GM21825 (cell line): ENCODE data around the gene BCAT1.
"Not testable (repeated sequence)": the region's sequence is repeated elsewhere in the genome, so short reads cannot be mapped to it uniquely, and the experiment has no call there.

Experiments
- ATAC-seq: cut with Tn5 transposase; IDR thresholded peaks from one replicate; pipeline ENCODE4 v1.9.1; 2021; ENCODE audit warnings: mild to moderate bottlenecking, moderate library complexity; ENCODE audit not compliant: unreplicated experiment

Gene BCAT1

DNA sequence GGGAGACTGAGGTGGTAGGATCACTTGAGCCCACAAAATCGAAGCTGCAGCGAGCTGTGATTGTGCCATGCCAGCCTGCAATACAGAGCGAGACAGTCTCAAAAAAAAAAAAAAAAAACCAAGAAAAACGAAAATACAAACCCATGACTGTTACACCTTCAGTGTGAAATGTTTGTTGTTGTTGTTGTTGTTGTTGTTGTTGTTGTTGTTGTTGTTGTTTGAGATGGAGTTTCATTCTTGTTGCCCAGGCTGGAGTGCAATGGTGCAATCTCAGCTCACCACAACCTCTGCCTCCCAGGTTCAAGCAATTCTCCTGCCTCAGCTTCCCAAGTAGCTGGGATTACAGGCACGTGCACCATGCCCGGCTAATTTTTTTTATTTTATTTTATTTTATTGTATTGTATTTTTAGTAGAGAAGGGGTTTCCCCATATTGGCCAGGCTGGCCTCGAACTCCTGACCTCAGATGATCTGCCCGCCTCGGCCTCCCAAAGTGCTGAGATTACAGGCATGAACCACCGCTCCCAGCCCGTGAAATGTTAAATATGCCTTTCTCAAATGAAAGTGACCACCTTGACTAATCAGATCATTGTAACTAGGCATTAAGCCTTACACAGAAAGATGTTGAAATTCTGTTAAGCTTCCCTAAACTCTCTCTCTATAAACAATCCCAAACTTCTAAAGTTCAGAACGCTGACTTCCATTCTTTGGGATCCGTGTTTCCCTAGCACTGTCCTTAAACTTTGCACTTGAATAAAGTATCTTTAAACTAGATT lies 20.2 kb downstream of the BCAT1 start:
- ATAC-seq = not testable (repeated sequence)

DNA sequence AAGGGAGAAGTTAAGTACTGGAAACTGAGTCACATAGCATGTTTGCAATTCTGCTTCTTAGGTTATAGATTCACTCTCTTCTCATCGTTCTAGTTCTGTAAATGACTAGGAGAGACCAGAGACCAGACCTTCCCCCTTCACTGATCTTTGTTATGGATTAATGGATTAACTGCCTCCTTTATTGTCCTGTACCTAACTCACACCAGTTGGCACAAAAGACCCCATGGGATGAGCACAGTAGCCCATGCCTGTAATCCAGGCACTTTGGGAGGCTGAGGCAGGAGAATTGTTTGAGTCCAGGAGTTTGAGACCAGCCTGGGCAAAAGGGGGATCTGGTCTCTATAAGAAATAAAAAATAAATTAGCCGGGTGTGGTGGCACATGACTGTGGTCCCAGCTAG lies 20.8 kb downstream of the BCAT1 start:
- no peak for ATAC-seq

DNA sequence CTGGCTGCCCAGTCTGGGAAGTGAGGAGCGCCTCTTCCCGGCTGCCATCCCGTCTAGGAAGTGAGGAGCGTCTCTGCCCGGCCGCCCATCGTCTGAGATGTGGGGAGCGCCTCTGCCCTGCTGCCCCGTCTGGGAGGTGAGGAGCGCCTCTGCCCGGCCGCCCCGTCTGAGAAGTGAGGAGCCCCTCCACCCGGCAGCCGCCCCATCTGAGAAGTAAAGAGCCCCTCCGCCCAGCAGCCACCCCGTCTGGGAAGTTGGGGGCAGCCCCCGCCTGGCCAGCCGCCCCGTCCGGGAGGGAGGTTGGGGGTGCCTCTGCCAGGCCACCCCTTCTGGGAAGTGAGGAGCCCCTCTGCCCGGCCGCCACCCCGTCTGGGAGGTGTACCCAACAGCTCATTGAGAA lies 22.8 kb downstream of the BCAT1 start:
- not testable (repeated sequence) for ATAC-seq

GRCh38 chr12:24922090-24922489 lies 26.8 kb downstream of the BCAT1 start:
- no peak for ATAC-seq

- no peak for ATAC-seq
Measured at GRCh38 chr12:24921251-24922038, 27.5 kb downstream of the BCAT1 start.

DNA sequence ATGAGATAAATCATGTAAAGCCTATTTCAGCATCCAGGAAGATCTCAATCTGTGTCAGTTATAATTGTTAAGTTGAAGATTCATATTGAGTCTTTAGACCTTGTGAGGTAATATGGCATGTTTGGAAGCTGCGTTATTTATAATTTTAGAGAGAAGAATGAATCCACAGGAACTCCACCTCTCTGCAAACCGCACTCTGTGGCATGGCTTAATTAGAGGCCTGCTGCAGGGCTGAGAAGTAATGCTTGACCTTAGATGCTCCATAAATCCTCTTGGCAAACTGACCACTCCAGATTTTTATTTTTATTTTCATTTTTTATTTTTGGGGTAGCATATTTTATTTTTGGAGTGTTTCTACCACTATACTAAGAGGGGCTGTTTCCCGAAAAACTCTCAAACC lies 28.8 kb downstream of the BCAT1 start:
- ATAC-seq = no peak

GRCh38 chr12:24919346-24920001 lies 29.4 kb downstream of the BCAT1 start:
- no peak for ATAC-seq

- no peak for ATAC-seq
Measured at GRCh38 chr12:24918596-24918995, 30.3 kb downstream of the BCAT1 start.

DNA sequence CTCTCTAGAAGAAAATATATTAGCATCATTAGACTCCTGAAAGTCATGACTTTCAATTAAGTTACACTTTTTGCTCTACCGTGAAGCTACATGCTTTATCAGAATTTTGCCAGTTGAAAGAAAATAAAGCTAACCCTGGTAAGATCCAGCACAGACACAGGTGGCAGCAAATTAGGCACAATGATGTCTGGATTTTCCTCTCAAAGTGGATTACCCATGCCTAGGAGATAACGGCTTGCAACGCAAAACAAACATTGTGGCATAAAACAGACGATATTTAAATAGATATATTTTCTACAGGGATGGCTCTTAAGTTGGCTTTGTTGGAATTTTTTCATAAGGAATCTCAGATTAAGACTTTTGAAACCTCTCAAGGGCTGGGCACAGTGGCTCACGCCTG lies 33.4 kb downstream of the BCAT1 start:
- ATAC-seq = no peak

DNA sequence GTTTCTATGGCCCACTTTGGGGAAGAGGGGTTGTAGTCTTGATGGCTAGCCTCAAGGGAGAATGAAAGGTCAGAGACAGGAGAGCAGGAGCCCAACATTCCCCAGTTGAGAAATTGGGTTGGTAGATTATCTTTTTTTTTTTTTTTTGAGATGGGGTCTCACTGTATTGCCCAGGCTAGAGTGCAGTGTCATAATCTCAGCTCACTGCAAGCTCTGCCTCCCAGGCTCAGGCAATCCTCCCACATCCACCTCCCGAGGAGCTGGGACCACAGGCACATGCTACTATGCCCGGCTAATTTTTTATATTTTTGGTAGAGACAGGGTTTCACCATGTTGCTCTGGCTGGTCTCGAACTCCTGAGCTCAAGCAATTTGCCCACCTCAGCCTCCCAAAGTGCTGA lies 34.9 kb downstream of the BCAT1 start:
- no peak for ATAC-seq

GRCh38 chr12:24913130-24913529 lies 35.8 kb downstream of the BCAT1 start:
- no peak for ATAC-seq

DNA sequence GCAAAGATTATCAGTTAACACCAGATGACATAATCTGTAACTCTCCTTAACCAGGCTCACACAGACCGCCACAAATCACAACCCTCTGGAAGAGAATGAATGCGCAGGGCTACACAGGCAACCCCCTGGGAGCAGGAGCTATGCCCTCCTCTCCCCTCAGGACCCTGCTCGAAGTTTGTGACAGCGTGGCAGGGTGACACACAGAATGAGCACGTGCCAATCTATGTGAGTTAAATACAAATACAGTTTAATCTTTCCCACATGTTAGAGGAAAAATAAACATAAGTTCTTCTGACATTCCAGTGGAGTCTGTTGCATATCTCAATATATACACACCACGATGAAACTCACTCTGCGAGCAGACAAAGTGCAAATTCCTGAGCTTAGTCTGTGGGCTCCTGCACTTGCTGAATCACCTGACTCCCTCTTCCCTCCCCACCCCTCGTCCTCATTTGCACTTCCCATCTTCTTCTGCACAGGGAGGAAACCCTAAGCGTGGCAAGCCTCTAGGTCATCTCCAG lies 37.6 kb downstream of the BCAT1 start:
- ATAC-seq = no peak

- not testable (repeated sequence) for ATAC-seq
Measured at GRCh38 chr12:24910192-24910591, 38.7 kb downstream of the BCAT1 start.

DNA sequence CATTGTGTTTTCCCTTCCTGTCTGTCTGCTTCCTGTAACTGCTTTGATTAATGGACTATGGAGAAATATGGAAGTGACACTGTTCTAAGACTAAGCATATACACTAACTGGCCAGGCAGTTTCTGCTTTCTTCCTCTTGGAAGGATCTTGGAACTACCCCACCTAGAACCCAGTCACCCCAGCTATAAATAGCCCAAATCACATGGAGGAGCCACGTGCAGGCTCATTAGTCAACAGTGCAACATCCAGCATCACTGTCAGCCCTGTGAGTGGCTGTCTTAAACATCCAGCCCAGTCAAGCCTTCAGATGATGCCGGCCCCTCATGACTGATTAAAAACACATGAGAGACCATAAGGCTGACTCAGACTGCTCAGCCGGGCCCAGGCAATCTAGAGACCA lies 39.2 kb downstream of the BCAT1 start:
- ATAC-seq = no peak

GRCh38 chr12:24907464-24907863 lies 41.4 kb downstream of the BCAT1 start:
- no peak for ATAC-seq

- no peak for ATAC-seq
Measured at GRCh38 chr12:24906141-24906540, 42.8 kb downstream of the BCAT1 start.

DNA sequence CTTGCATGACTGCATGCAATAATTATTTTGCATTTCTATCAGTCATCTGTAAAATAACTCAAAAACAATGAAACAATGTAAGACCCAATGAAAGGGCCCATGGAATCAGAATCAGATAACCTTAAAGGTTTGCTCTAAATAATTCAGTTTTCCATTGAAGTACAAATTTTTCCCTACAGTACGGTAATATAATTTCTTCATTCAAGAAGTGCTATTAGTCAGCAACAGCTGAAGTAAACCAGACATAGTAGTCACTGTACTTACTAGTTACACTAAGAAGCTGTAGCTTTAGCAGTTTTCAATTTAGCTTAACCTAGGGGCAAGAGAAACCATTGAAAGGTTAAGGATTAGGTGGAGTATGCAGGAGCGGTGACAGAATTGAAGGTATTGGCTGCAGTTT lies 43.5 kb downstream of the BCAT1 start:
- no peak for ATAC-seq

DNA sequence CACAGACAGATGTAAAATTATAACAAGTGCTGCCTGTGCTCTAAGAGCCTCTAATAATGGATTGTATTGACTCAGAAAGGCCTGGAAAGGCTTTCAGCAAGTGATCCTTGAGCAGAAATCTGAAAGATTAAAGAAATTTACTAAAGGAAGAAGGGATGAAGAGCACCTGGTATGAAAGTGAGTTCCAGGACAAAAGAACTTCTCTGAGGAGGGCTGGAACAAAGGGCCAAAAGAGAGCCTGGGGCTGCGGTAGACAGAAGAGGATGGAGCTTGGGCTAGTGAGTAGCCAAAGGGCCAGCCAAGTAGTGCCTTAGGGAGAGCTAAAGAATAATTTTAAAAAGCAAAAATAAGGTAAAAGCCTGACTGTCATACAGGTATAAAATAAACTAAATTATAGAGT lies 44.0 kb downstream of the BCAT1 start:
- no peak for ATAC-seq

DNA sequence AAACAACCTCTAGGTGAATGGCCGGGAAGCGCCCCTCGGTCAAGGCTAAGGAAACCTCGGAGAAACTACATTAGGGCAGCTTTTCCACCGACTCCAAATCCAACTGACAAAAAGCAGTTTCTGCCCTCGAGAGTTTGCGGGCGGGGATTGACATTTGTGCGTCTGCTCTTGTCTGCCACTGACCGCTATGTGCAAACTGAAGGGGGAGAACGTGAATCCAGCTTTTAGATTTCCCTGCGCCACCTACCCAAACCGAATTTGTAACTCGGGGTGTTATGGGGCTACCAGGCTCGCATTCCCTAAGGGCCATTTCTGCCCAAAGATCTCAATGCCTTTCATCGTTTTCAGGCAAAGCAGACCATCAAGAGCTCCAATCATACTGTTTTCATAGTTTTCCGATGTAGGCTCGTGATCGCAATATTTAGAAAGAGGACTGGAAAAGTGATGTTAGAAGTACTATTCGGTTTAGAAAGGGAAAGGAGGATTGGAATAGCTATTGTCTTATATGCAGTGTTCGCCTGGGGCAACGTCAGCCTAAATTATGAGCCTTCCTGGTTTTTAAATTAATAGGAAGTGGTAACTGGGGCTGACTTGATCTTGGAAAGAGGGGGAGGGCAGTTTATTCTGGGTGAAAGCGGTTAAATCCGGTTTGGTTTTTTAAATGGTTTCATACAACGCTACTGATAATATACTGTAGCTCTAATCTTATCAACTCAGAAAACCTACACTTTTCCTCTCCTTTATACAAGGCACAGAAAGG lies 45.4 kb downstream of the BCAT1 start:
- ATAC-seq = no peak

- no peak for ATAC-seq
Measured at GRCh38 chr12:24902511-24903328, 46.2 kb downstream of the BCAT1 start.
